HFF-Myc (cell line): ENCODE results near the gene TSC2.
"Not testable (repeated sequence)": the region's sequence is repeated elsewhere in the genome, so short reads cannot be mapped to it uniquely, and the experiment has no call there.

Experiments
- DNase-seq: peaks from one replicate; pipeline ENCODE4 v3.0.0-alpha.2; 2011; ENCODE audit warnings: low read depth; ENCODE audit errors: extremely low read depth
- H3K4me3 ChIP-seq: replicated peaks from 2 replicates; pipeline ENCODE4 v1.5.1; 2011; ENCODE audit warnings: low read depth, mild to moderate bottlenecking, control low read depth, low read length
- CTCF ChIP-seq: IDR thresholded peaks from 2 replicates; pipeline ENCODE4 v1.5.1; 2012; ENCODE audit warnings: mild to moderate bottlenecking, low read depth, low read length, control low read depth; ENCODE audit errors: missing control alignments

TSC2 gene

DNA sequence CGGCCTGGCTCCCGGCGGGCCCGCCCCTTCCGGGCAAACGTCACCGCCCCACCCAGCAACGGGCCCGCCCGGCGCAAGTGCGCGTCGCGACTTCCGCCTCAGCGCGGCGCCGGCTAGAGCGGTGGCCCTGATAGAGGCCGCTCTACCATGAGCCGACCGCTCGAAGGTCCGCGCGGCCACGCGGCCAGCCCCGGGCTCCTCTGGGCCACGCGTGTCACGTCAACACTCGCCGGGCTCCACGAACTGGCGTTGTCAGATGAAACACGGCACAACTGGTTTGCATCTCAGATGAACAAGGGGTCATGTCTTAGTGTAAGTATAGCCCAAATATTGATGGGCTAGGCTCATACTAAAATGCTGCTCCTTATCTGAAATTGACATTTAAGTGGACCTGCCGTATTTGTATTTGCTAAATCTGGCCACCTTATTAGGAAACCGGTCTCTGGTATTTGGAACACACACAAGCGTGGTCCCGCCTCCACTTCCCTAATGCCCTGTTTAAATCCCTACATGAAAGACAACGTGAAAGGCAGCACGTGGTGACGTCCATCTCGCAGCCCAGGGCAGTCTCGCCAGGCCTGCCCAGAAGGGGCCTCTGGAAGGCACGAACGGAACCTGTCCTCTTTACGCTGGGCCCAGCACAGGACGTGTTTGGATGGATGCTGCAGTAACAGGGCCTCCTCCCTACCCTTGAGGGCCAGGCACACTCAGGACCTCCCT, 37.8 kb upstream of the TSC2 start, which contains the start of gene ZNF598:
ZNF598 (minus strand) TSS at position 31 of the 720 bp plus-strand sequence.
- no peak for DNase-seq
- no peak for TF ChIP-seq CTCF
- peak within 1 kb of the TSS; percentile 69 for H3K4me3 ChIP-seq

GRCh38 chr16:2011726-2012125, 36.1 kb upstream of the TSC2 start:
- DNase-seq, H3K4me3 ChIP-seq: not testable (repeated sequence)

DNA sequence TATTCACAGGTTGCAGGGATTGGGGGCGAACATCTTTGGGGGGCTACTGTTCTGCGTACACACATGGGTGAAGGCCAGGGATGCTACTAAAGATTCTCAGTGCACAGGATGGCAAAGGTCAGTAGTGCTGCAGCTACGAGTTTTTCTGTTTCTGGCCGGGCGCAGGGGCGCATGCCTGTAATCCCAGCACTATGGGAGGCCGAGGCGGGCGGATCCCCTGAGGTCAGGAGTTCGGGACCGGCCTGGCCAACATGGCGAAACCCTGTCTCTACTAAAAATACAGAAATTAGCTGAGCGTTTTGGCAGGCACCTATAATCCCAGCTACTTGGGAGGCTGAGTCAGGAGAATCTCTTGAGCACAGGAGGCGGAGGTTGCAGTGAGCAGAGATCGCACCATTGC, 34.3 kb upstream of the TSC2 start:
- TF ChIP-seq CTCF, result no peak
- no peak overlapping the region for H3K4me3 ChIP-seq
- no peak for DNase-seq

DNA sequence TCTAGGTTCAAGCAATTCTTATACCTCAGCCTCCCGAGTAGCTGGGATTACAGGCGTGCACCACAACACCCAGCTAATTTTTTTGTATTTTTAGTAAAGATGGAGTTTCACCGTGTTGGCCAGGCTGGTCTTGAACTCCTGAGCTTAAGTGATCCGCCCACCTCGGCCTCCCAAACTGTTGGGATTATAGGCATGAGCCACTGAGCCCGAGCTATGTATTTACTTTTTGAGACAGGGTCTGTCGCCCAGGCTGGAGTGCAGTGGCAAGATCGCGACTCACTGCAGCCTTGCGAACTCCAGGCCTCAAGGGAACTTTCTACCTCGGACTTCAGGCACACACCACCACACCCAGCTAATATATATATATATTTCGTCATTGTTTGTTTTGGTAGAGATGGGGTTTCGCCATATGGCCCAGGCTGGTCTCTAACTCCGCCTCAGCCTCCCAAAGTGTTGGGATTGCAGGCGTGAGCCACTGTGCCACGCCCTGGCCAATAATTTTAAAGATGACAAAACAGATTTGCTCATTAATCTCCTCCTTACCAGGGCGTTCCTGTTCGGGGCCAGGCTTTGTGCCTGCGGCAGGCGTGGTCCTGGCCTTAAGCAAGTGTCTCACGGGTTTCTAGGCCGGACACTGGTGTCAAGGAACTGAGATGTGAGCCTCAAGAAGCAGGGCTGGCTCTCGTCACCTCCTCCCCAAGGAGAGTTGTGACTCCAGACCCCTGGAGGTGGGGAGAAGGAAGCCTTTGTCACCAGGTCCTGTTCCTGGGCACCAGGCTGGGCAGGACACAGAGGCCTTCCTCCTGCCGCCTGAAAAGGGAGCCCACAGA, 32.5 kb upstream of the TSC2 start:
- TF ChIP-seq CTCF, result no peak
- H3K4me3 ChIP-seq, result no peak overlapping the region
- no peak for DNase-seq

DNA sequence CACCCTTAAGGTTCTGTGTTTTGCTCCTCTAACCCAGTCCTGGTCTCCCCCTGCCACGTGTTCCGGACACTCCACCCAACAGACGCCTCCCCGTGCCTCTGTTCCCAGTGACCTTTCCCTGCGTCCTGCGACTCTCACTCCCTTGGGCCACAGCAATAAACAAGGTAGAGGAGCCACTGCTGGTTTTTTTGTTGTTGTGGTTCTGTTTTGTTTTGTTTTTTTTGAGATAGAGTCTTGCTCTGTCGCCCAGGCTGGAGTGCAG, 31.9 kb upstream of the TSC2 start:
- no peak overlapping the region for H3K4me3 ChIP-seq
- TF ChIP-seq CTCF, result no peak
- DNase-seq, result no peak

- DNase-seq, result no peak
- H3K4me3 ChIP-seq, result no peak overlapping the region
- TF ChIP-seq CTCF, result peak; percentile 66
Measured at GRCh38 chr16:2016407-2016922, 31.3 kb upstream of the TSC2 start.

- DNase-seq, result no peak
- TF ChIP-seq CTCF, result no peak
- peak within 1 kb of the TSS; percentile 59 for H3K4me3 ChIP-seq
Measured at GRCh38 chr16:2019518-2019920, 28.3 kb upstream of the TSC2 start, which contains the start of gene NPW. Gene NPW (plus strand): TSS chr16:2019785.
